Thymus (tissue), 11 donors: ENCODE data around the gene AADAC. TPM values are rescaled to one million over a fixed set of nuclear protein-coding genes. Genes with fewer than 3 reads are reported as not detected.
A peak's percentile ranks its signal among the peaks of the same experiment; 100 is the strongest.

ENCODE experiments used
- DNase-seq, 9 donors: peaks; one replicate each; pipeline ENCODE4 v3.0.0-alpha.2; 2013; ENCODE audit warnings: low spot score in 9 of 9, low read depth in 6 of 9, missing footprints in 1 of 9
- H3K27ac ChIP-seq, 2 donors: one replicate each; pipeline ENCODE4 v1.5.1; 2013; ENCODE audit warnings: control low read depth in 1 of 2, low read depth in 1 of 2, low read length in 1 of 2, mild to moderate bottlenecking in 1 of 2, moderate library complexity in 1 of 2
- H3K27me3 ChIP-seq, 2 donors: one replicate each; pipeline ENCODE4 v1.5.1; 2013; ENCODE audit warnings: low read length in 1 of 2; ENCODE audit not compliant: control insufficient read depth in 2 of 2, insufficient read depth in 1 of 2
- H3K36me3 ChIP-seq, 2 donors: one replicate each; pipeline ENCODE4 v1.5.1; 2013; ENCODE audit warnings: low read length in 1 of 2, mild to moderate bottlenecking in 1 of 2, moderate library complexity in 1 of 2; ENCODE audit not compliant: control insufficient read depth in 2 of 2, insufficient read depth in 2 of 2
- H3K4me1 ChIP-seq, 2 donors: one replicate each; pipeline ENCODE4 v1.5.1; 2013; ENCODE audit warnings: low read length in 2 of 2; ENCODE audit not compliant: control insufficient read depth in 2 of 2, insufficient read depth in 2 of 2
- H3K4me3 ChIP-seq, 2 donors: one replicate each; pipeline ENCODE4 v1.5.1; 2013; ENCODE audit warnings: low read length in 2 of 2, control low read depth in 1 of 2, mild to moderate bottlenecking in 1 of 2
- H3K9me3 ChIP-seq, 2 donors: one replicate each; pipeline ENCODE4 v1.5.1; 2013; ENCODE audit warnings: low read length in 1 of 2, mild to moderate bottlenecking in 1 of 2; ENCODE audit not compliant: control insufficient read depth in 2 of 2, insufficient read depth in 1 of 2
- WGBS: extraction: QIAGEN DNeasy Blood & Tissue Kit; methylation state at CpG from one replicate; pipeline ENCODE4 v1.1.7; 2013; 5-methylcytosine and 5-hydroxymethylcytosine counted together
- polyA plus RNA-seq: library from polyadenylated mRNA; stranded (reverse); fragments of 200-250 nt; gene quantifications from one replicate; pipeline ENCODE4 v1.2.3, GENCODE V29; 2013
- total RNA-seq: library from RNA; stranded (reverse); fragments of 120-200 nt; gene quantifications from one replicate; pipeline ENCODE4 v1.2.4, GENCODE V29; 2013
- donor health status: healthy.

Gene AADAC
- total and polyA plus RNA-seq, 2 donors = 0.19 to 1.7 TPM

DNA sequence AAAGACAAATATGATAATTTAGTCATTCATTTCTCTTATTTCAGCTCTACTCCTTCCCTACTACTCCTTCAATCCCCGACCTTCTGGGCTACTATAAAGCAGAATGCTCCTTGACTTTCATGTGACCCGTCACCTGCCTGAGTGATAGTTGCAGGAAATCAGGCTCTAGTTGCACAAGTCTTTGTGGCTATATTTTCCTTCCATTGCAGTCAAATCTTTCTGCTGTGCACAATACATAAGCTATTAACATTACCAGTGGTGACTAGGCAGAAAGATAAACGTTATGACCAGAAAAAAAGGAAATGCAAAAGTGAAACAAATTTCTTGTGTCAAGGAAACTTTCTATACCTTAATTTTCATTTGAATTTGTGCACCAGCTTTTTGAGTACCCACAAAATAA is 61.8 kb downstream of the AADAC start:
- H3K27ac ChIP-seq = peak overlapping the region in 1 of 2 donors; percentile 28
- H3K4me3 ChIP-seq = no peak overlapping the region
- no peaks in the 10 kb centered on the region for H3K27me3 ChIP-seq
- peaks cover 5 to 6% of the 10 kb centered on the region in 2 donors for H3K4me1 ChIP-seq
- H3K36me3 ChIP-seq = no peaks in the 10 kb centered on the region
- 12% methylated on average over 3 of the region's 3 CpGs for WGBS
- DNase-seq = peak in 1 of 9 donors; percentile 47
- H3K9me3 ChIP-seq = no peaks in the 10 kb centered on the region

DNA sequence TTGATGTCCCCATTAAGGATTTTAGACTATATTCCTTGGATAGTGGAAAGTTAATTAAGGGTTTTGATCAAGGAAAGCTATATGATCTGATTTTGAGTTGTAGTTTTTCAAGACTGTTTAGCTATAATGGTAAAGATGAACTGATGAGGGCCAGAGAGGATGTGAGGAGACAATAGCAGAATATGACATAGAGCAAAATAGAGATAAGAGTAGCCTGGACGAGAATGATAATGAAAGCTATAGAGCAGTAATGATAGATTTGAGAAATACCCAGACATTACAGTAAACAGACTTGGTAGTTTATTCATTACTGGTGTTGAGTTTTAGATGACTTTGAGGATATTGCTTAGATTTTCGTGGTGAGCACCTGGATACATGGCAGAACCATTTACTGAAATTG is 63.4 kb downstream of the AADAC start:
- H3K9me3 ChIP-seq = no peaks in the 10 kb centered on the region
- over 99% methylated on average over 2 of the region's 2 CpGs for WGBS
- no peak overlapping the region for H3K27ac ChIP-seq
- no peaks in the 10 kb centered on the region for H3K4me1 ChIP-seq
- no peak overlapping the region for H3K4me3 ChIP-seq
- H3K36me3 ChIP-seq = no peaks in the 10 kb centered on the region
- DNase-seq = no peak
- H3K27me3 ChIP-seq = no peaks in the 10 kb centered on the region

Other genes starting within 250 kb of the AADAC start
- gene AADACL2, start 80.2 kb upstream of the AADAC start, total RNA-seq = 0.14 TPM
- 3.4 TPM for gene AADACL2, start 80.2 kb upstream of the AADAC start, polyA plus RNA-seq
- 1.1 TPM for gene SUCNR1, start 59.5 kb downstream of the AADAC start, total RNA-seq
- gene SUCNR1, start 59.5 kb downstream of the AADAC start, polyA plus RNA-seq = 0.64 TPM